GM19328 (cell line): ENCODE results near the gene C1RL.

Experiments used
- ATAC-seq: cut with Tn5 transposase; IDR thresholded peaks from one replicate; pipeline ENCODE4 v1.9.1; 2021; ENCODE audit warnings: mild to moderate bottlenecking, moderate library complexity; ENCODE audit not compliant: unreplicated experiment

C1RL gene

GRCh38 chr12:7108796-7109571 lies at the start of gene C1RL:
C1RL (minus strand) TSS chr12:7109214; CDS start chr12:7109180, 34 bp downstream.
- no peak for ATAC-seq

- ATAC-seq: no peak
Observed at GRCh38 chr12:7157391-7157790, 48.4 kb upstream of the C1RL start.

DNA sequence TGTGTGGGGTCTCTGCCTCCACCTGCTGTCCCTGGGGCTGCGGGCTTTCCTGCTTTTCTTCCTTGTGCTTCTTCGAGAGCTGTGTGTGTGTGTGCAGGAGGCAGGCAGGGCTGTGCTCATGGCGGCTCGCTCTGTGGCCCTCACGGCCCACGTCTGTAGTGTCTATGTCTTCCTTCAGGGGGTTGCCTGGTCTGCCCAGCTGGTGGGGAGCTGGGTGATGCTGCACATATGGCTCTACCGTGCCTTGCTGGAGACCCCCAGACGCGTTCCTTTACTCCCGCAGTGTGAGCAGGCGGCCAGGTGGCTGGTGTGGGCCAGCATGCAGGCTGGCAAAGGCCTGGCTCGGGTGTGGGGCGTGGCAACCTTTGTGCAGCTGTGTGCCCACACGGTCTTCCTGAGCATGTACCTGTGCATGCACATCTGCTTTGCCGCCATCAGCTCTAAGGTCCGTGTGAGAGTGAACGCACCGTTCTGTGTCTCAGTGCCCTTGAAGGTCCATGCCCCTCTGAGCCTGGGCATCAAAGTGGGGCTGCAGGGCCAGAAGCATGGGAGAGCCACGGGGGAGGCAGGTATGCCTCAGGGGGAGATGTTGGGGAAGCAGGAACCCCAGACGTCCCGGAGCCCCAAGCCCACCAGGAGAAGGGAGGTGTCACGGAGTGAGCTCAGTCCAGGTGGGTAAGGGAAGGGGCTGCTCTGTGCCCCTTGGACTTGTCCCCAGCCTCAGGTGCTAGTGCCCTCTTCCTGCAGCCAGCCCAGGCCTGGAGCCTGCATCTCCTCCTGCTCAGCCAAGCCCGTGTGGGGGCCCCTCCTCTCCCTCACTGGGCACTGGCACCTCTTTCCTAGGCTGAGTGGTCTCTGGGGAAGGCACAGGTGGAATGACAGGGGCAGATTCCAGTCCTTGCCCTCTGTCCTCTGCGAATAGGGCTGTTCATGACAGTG lies 47.5 kb upstream of the C1RL start:
- no peak for ATAC-seq

- no peak for ATAC-seq
Observed at GRCh38 chr12:7155471-7156034, 46.5 kb upstream of the C1RL start.

DNA sequence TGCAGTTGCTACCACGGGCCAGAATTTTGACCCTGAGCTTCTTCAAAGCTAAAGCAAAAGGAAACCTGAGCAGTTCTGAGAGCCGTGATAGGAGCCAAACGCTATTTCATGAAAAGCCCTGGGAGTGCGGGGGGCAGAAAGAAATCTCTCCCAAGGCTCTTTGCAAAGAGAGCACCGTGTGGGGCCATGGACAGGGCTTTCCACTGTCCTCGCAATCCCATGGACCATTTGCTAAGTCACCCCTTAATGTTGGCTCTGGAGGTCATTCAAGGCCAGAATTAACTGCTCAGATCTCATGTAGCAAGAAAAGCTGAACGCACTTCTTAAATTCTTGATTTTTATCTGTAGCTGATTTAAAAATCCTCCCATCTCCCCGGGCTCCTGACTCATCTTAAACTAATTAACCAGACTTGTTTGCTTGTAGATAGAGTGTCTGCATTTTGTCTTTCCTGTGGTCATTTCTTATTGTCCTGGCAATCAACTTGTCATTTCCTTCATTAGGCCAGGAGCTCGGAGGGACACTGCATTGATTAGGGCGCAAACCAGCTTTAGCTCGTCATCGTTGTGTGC lies 46.0 kb upstream of the C1RL start:
- ATAC-seq: no peak

- ATAC-seq: no peak
Observed at GRCh38 chr12:7154042-7154441, 45.0 kb upstream of the C1RL start.

DNA sequence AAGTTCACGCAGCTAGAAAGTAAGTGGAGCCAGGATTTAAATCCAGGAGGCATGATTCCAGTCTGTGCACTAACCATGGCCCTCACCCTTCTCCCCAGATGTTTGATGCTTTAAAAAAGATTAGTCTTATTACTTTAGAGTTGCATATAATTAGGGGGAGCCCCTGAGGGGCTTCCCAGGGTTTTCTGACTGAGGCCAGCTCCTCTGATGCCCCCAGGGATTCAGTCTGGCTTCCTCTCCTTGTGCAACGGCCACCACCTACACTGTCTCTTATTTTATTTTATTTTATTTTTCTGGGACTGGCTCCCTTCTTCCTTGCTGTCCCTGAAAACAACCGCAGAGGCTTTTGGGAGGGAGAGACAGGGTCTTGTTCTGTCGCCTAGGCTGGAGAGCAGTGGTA lies 43.8 kb upstream of the C1RL start:
- ATAC-seq: no peak

DNA sequence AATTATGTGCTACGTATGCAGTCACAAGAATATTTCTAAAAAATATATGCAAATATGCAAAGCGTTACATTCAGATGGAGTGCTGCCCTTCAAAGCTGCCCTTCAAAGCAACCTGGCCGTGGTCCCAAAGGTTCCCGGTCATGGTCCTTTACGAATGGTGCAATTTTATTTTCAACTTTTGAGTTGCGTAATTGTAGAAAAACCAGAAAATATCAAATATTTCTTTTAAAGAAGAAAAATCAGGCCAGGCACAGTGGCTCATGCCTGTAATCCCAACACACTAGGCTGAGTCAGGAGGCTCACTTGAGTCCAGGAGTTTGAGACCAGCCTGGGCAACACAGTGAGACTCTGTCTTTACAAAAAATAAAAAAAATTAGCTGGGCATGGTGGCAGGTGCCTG lies 42.5 kb upstream of the C1RL start:
- ATAC-seq: no peak

DNA sequence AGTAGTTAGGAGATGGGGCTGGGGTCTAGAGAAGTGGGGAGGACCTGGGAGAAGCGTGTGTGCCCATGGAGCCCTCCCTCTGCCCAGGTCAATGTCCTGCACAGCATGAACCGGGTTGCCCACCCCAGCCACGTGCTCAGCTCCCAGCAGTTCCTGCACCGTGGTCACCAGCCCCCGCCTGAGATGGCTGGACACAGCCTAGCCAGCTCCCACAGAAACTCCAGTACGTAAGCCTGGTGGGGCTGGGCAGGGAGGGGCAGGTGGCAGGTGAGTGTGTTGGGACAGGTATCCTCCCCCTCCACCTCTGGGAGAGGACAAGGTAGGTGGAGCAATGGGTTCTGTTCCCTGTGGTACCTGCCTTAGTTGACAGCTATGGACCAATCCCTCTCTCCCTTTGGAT lies 41.8 kb upstream of the C1RL start:
- no peak for ATAC-seq

DNA sequence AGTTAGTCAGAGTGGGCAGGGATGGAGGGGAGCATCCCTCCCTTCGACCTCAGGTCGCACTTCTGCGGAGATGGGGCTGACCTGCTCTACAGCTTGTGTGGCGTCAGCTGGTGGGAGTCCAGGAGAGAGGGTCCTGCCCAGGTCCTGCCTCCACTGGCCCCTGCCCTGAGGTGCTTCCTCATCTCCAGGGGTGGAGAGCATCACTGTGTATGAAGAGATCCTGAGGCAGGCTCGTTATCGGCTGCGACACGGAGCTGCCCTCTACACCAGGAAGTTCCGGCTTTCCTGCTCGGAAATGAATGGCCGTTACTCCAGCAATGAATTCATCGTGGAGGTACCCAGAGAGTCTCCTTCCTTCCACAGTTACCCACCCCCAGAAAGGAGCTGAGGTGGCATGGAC lies 41.3 kb upstream of the C1RL start:
- no peak for ATAC-seq

- ATAC-seq: no peak
Observed at GRCh38 chr12:7146906-7147305, 37.9 kb upstream of the C1RL start.

DNA sequence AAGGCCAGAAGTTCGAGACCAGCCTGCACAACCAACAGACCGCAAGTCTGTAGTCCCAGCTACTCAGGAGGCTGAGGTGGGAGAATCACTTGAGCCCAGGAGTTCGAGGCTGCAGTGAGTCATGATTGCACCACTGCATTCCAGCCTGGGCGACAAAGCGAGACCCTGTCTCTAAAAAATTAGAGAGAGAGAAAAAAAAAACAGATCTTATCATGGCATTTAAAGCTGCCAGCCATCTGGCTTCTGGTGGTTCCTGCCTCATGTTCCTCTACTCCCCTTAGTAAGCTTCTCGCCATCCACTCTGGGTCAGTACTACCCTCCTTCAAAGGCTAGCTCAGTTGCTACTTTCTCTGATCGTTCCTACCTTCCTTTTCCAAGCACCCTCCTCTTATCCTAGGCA lies 37.2 kb upstream of the C1RL start:
- ATAC-seq: no peak

- no peak for ATAC-seq
Observed at GRCh38 chr12:7145671-7146070, 36.7 kb upstream of the C1RL start.

DNA sequence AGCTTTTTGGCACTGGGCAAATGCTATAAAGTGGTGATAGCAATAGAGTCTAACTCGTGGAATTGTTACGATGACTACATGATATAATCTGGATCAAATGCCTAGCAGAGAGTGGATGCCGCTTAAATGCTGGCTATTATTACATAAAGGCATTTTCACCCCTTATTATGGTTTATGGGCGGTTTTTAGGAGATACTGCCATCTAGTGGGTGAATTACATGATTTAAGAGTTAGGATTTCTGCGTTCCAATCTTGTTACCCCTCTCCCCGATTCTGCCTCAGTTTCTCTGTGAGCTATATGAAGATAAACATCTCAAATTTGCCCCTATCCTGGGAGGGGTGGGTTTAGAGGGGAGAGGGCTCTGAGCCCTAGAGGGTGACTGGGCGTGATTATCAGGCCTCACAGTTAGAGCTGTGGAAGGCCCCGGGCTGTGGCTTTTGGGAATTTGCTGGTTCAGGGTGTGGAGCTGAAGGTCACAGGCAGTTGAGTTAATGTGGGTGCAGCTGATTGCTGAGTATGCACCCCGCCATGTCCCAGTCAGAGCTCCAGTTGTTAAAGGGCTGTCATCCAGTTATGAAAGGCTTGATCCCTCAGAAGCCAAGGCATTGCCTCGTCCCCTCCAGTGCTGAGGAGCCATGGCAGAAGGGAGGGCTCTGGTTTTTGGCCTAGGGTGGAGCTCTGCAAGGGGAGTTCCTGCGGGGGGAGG lies 35.6 kb upstream of the C1RL start:
- ATAC-seq: no peak

DNA sequence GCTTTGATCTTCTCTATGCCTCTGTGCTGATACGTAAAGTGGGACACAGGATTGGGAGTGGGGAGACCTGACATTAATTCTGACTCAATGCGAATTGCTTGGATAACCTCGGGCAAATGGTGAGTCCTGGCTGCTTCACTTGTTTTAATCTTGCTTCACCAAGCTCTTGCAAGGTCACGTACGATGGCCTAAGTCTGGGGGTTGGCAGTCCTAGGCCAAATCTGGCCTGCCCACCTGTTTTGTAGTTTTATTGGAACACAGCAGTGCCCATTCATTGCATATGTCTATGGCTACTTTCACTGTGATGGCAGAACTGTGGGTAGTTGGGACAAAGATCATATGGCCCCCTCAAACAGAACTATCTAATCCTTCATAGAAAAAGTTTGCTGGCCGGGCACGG lies 34.5 kb upstream of the C1RL start:
- ATAC-seq: no peak

DNA sequence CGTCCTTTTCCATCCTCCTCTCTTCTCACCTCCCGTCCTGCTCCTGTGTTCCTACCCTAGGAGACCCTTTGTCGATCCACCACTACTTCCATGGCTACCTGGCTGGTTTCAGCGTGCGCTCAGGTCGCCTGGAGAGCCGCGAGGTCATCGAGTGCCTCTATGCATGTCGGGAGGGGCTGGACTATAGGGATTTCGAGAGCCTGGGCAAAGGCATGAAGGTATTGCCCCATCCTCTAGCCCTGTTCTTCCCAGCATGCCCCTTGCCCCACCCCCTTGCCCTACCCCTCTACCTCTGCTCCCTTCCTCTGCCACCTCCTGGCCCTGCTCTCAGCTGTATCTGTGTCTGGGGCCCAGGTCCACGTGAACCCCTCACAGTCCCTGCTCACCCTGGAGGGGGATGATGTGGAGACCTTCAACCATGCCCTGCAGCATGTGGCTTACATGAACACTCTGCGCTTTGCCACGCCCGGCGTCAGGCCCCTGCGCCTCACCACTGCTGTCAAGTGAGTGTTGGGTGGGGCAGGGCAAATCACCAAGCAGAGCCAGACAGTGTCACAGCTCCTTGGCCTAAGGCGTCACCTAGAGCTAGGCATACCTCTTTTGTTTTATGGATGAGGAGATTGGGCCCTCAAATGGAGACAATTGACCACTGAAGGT lies 33.9 kb upstream of the C1RL start:
- no peak for ATAC-seq

GRCh38 chr12:7142056-7142644 lies 33.1 kb upstream of the C1RL start:
- no peak for ATAC-seq

- ATAC-seq: no peak
Observed at GRCh38 chr12:7141351-7142005, 32.5 kb upstream of the C1RL start.

GRCh38 chr12:7139200-7139599 lies 30.2 kb upstream of the C1RL start:
- ATAC-seq: no peak
